Dedifferentiated amniotic fluid mesenchymal stem cell (primary cell): ENCODE results near the gene KRT10.
A peak's percentile ranks its signal among the peaks of the same experiment; 100 is the strongest.
"Not testable (repeated sequence)": the region's sequence is repeated elsewhere in the genome, so short reads cannot be mapped to it uniquely, and the experiment has no call there.

ENCODE experiments used
- DNase-seq: peaks from one replicate; pipeline ENCODE4 v3.0.0-alpha.2; 2016; ENCODE audit errors: extremely low spot score

Gene KRT10

DNA sequence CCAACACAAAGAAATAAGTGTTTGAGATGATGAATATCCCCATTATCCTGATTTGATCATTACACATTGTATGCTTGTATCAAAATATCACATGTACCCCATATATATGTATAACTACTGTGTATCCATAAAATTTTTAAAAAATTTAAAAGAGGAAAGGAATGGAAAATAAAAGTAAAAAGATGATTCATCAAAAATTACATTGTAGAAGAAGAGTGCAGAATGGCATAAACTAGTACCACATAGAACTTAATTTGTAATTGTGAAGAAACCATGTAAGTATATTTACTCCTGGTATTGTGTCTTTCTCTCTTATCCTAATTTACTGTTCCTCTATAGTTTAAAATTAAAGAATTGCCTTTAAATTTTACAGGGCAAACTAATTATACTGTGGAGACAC, 11.5 kb upstream of the KRT10 start:
- DNase-seq = no peak

DNA sequence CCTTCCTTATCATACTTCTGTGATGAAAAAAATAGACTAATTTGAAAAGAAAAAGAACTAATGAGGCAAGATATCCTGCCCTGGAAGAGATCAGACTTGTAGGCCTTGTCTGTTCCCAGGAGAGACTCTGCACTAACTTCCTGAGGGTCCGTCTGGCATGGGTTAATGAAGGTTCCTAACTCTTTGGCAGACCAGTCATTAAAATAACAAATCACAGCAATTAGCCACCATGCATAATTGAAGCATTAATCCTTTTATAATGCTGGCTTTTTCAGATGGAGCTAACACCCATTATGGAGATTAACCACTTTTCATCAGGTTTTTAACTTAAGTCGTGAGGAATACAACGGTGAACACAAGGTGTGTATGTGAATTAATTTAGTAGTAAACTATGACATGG, 10.4 kb upstream of the KRT10 start:
- DNase-seq = no peak

DNA sequence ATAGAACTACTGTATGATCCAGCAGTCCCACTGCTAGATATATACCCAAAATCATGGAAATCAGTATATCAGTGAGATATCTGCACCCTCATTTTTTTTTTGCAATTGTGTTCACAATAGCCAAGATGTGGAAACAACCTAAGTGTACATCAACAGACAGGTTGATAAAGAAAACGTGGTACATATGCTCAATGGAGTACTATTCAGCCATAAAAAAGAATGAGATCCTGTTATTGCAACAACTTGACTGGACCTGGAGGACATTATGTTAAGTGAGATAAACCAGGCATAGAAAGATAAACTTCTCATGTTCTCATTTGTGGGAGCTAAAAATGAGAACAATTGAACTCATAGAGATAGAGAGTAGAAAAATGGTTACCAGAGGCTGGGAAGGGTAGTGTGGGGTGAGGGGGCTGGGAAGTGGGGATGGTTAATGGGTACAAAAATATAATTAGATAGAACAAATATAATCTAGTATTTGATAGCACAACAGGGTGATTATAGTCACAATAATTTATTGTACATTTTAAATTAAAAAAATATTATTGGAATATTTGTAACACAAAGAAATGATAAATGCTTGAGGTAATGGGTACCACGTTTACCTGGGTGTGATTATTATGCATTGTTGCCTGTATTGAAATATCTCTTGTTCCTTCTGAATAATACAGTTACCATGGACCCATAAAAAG, 7.8 kb upstream of the KRT10 start:
- DNase-seq = no peak

DNA sequence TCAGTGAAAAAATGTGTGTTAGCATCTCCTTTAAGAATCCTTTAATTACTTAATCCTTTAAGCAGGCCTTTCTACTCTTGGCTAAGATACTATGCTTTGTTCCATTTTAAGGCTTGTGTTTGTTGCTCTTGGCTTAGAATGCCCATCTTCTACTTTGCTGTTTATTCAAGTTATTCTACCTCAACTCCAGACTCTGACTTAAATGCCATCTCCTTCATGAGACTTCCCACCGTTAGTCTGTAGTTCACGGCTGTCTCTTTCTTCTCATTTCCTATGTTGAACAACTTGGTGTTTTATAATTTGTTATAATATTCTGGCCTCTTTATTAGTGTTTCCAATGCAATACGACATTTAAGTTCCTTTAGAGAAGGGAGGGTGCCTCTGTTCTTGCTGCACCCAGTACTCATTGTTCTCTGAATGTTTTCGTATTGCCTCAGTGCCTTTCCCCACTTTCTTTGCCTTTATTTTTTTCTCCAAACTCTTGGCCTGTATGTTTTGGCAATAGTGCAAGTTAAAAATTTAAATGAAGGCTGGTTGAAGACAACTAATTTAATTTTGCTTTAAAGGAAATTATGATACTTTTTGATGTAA, 6.1 kb upstream of the KRT10 start:
- no peak for DNase-seq

DNA sequence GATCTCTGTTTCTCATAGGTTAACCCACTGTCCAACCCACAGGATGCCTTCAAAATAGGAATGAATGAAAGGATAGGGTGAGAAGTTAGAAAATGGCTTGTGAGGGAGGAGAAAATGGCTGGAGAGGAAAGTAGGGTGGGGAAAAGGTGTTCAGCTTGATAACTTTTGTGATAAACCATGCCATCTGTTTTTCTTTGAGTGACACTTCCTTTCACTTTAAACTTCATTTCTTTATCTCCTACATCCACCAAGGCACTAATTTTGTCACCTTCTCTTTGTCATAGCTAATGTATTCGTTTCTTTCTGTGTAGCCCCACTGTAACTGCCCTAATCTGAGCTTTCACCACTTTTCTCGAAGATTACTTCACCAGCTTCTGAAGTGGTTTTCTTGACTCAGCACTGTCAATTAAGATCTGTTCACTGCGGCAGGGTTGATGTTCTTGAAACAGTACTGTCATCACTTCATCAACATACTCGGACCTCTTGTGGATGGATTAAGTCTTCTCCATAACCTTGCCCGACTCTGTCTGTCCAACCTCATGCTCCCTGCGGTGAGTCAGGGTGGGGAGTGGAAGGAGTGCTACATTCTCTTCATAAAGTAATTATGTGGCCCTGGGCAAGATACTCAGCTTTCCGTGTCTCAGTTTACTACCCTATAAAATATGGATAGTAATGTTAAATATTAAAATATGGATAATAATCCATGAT, 5.5 kb upstream of the KRT10 start:
- no peak for DNase-seq

DNA sequence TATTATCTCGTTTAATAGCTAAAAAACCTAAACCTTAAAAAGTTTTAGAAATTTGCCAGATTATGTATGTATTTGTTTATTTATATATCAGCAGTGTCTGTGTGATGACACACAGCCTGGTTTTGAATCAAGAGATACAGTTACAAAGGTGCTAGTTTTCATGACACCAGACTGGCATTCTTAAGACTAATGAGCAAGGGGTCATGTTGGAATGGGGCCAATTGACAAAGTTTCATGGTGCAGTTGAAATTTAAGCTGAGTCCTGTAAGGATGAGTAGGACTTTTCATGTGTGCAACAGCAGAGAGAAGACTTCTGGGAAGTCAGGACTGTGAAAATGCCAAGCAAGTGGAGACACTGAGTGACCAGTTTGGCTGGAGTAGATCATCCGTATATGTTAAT, 3.2 kb upstream of the KRT10 start:
- no peak for DNase-seq

DNA sequence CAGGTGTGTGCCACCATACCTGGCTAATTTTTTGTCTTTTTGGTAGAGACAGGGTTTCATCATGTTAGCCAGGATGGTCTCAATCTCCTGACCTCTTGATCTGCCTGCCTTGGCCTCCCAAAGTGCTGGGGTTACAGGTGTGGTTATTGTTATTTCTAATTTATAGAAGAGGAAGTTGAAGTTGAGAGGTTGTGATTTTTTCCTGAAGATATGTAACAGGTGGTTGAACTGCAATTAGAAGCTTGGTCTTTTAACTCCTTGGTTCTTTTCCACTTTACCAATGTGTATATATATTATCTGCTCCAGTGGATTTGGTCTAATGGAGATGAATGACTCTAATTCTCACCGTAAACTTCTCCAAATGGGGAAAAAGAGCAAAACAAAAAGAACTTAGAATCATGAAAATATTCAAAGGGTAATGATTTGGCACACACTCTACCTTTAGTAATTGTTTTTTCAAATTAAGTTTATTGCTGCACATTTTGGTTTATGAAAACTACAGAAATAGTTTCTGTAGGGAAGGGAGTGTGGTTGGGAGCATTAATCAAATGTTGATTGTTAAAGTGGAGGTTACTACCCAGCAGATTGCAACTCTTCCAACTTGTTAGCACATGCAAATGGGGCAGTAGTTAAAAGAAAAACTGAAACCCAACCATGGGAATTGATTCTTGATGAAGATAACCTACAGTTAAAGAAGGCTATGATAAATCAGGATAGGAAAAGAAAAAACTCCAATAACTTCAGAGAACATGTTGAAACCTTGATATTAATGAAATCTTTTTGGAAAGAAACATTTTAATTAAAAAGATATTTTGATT, 1.8 kb upstream of the KRT10 start:
- no peak for DNase-seq

DNA sequence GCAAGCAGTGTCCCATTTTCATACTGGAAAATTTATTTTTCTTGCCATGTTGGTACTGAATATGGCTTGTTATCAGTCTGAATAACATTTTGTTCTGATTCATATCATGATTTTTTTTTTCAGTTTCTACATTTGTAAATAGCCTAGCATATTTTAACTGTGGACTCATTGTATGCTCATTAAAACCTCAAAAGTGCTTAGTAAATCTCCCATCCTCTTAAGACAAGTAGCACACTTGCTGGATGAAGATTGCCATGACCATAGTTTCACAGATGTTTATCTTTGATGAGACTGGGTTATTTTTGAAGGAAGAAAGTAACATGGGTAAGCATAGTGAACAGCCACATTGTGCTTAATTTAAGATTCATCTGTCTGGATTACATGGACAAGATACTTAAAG, 878 bp downstream of the KRT10 start:
- no peak for DNase-seq

DNA sequence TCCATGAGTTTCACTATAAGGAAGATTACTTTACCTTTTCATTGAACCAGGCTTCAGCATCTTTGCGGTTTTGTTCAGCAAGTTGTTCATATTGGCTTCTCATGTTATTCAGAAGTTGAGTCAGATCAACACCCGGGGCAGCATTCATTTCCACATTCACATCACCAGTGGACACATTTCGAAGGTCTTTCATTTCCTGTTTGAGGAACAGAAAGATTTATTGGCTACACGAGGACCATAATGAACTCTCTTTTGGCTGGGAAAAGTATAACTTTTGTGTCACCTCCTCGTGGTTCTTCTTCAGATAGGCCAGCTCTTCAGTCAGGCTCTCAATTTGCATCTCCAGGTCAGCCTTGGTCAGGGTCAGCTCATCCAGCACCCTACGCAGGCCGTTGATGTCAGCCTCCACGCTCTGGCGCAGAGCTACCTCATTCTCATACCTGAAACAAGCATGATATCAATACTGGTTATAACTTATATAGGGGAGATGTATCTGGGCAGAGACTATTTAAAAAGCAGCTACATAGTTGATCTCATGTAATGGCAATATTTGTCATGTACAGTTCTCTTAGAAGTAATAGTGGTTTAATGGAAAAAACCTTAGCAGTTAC, 2.1 kb downstream of the KRT10 start:
- DNase-seq = no peak

DNA sequence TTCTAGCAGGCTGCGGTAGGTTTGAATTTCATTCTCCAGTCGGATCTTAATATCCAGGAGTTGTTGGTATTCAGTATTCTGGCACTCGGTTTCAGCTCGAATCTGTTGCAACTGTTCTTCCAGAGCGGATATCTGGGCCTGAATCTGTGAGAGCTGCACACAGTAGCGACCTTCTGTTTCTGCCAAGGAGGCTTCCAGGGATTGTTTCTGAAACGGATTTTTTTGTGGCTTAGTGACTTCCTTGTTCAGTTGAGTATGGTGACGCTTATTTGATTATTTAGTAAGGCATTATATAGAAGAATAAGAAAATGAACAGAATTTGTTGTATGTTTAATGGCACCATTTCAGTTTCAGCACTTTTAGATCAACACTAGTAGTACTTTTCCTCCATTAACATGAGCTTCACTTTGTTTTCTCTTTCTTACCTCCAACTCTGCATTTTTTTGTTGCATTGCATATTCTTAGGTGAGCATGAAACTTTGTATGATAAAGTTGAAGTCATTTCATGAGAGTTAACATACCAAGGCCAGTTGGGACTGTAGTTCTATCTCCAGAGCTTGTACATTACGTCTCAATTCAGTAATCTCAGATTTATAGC, 2.8 kb downstream of the KRT10 start:
- DNase-seq = no peak

DNA sequence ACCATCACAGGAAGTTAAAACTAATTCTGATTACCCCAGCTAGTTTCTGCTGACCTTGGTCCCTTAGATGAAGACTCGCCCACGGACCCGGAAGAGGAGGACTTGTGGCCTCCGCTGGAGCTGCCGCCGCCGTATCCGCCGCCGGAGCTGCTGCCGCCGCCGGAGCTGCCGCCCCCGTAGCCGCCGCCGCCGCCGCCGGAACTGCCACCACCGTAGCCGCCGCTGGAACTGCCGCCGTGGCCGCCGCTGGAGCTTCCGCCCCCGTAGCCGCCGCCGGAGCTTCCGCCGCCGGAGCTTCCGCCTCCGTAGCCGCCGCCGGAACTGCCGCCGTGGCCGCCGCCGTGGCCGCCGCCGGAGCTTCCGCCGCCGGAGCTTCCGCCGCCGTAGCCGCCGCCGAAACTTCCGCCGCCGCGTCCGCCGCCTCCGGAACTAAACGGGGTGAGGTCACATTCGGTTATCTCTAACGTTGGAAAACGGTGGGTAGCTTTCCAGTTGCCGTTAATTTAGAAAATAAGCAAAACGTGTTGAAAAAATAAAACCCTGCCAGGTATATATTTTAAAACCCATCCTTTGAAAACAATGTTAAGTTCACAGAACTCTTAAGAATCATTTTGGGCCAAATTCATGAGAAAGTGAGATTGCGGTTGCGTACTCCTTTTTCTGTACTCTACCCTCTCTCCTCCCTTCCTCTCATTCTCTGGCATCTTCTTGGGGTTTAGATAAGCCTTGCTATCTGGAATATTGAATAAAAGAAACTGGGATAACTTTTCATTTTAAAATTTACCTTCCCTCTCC, 3.5 kb downstream of the KRT10 start:
- peak; percentile 70 for DNase-seq

DNA sequence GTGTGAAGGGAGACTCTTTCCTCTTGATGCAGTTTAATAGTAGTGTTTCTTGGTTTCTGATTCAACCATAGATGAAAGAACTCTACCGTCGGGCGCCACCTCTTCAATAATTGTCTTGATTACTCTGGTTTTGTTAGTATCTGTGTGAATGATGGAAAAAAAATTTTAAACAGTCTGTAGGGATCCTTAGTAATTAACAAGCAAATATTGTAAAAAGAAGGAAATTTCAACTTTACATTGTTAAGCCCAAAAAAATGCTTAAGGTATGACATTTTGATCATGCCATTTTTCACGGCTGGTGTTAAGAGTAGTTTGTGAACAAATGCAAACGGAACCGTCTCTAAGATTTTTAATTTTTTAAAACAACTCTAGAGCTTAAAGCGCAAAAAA, 4.1 kb downstream of the KRT10 start:
- DNase-seq = no peak

DNA sequence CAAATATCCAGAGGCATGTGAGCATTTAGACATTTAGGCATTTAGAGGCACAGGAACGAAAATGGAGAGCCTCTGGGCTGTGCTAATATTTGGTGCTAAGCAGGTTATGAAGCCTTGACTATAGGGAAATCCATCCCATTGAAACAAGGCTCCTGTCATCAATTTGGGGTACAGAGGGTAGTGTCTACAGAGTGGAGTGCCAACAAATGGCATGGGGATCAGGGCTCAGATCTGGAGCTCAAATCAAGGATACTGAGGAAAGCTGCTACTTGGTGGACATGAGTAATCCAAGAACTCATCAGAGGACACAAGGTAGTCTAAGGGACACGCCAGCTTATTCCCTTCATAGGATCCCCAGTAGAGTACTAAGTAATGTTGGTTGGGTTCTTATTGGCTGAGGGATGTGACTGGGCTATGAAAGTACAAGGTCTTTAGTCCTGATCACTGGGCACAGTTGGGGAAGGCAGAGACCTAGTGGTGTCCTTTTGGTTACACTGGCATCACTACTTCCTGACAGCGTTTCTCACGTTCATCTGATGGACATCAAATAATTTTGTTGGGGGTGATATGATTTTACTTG, 5.2 kb downstream of the KRT10 start:
- no peak for DNase-seq

DNA sequence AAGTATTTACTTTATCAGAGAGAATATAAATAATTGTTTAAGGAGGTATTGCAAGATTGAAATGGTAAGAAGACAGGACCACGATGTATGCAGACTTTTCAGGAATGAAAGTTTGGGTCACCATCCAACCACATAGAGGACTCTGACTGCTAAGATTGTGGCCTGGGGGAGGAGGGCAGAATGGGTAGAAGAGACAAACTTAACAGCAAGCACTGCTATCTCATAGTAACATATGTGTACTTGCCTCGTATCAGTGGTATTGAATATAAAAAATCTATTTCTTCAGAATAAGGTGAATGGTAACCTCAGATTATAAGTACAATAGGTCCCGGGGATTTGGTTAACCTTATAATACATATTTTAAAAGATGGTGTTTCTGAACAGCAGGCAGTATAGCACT, 5.8 kb downstream of the KRT10 start:
- DNase-seq = no peak

DNA sequence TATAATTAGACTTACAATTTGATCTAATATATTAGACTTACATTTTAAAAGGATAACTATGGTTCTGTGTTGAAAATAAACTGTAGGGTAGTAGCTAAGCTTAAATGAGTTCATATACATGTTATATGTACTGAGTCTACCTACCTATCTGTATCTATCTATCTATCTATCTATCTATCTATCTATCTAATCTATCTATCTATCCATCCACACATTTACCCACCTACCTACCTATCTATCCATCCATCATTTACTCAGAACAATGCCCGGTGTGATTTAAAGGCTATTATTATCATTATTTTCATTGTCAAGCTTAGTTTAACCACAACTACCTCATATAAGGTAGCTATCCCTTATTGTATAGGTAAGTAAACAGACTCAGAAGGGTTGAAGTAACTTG, 7.0 kb downstream of the KRT10 start:
- DNase-seq = no peak

DNA sequence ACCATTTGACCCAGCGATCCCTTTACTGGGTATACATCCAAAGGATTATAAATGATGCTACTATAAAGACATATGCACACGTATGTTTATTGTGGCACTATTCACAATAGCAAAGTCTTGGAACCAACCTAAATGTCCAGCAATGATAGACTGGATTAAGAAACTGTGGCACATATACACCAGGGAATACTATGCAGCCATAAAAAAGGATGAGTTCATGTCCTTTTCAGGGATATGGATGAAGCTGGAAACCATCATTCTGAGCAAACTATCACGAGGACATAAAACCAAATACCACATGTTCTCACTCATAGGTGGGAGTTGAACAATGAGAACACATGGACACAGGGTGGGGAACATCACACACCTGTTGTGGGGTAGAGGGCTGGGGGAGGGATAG, 7.8 kb downstream of the KRT10 start:
- DNase-seq = not testable (repeated sequence)

DNA sequence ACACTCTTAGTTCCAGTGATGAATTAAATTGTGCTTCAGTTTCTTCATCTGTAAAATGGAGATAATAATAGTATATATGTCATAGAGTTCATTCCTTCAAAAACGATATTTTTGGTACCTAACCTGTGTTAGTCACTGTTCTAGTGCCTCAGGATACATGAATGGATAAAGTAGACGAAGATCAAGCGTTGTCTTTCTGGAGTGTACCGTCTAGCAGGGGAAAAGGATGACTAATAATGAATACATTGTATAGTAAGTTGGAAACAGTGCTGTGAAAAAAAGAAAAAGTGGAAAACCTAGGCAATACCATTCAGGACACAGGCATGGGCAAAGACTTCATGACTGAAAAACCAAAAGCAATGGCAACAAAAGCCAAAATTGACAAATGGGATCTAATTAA, 8.6 kb downstream of the KRT10 start:
- DNase-seq = no peak

DNA sequence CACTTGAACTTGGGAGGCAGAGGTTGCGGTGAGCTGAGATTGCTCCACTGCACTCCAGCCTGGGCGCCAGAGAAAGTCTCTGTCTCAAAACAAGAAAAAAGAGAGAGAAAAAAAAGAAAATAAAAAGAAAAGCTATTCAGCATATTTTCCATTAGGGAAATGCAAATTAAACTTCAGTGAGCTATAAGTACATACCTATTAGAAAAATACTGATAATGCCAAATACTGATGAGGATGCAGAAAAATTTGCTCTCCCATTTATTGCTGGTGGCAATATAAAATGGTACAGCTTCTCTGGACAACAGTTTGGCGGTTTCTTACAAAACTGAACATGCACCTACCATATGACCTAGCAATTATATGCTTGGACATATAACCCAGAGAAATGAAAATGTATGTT, 9.8 kb downstream of the KRT10 start:
- DNase-seq = no peak

DNA sequence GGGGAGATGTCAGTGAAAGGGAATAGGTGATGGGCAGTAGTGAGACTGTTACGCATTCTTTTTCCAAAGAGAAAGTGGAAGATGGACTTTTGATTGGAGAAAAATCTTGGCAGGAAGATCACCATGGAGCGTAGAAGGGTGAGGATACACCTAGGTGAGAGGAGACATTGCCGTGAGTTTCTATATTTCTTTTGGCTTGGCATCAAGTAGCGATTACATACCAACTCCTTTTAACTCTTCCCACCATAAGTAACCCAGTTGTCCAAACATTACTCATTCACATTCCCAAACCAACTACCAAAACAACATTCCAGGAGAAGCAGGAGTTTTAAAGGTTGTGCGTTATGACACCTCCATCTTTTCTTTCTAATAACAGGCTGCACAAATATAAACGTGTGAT, 11.9 kb downstream of the KRT10 start:
- DNase-seq = no peak

DNA sequence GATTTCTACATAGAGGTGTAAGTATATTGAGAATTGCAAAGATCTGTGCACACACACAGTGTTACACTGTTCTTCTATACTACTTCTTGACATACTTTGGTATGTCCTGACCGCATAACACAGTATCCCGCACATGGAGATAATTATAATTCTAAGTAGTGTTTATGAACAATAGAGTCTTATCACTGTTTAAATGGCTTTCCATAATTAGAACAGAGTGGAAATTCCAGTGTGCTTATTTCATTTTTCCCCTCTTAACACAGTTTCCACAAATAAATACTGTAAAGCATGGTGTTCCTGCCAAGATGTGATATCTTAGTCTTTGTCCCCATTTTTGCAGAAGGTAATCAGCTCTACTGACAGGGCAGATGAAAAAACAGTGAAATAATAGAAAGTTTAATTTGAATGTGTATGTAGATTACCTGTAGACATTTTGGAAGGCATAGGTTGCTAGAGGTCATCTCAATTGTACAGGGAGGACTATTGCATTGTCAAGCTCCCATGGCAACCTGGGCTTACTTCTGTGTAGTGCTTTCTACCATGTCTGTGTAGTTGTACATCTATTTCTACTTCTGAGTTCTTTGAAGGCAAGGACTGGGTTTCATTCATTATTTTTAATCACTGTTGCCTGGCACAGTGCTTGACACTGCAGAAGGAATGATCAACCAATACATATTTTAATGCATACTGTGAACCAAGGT, 12.5 kb downstream of the KRT10 start:
- DNase-seq = no peak
